Right kidney (tissue), 1 donor: ENCODE results near the gene PYROXD2.

Source experiments
- DNase-seq: peaks from one replicate; pipeline ENCODE4 v3.0.0-alpha.2; 2016

PYROXD2 gene

GRCh38 chr10:98416606-98417388 is 1.8 kb upstream of the PYROXD2 start:
- DNase-seq, result no peak

DNA sequence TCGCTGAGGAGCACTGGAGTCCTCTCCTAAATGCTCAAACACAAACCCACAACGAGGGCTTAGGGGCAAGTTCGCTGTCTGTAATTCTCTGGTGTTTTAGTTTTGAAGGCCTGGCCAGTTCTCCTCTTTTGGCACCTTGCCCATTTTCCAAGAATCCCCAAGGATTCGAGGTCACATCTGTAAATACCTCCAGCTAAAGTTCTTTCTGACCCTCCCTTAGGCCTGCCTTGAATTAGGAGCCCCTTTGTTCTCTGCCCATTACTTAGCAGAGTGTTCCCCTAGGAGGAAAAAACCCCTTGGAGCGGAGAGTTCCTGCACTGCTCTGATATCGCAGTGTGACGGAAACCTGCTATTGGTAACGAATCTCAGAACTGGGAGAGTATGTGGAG is 743 bp upstream of the PYROXD2 start:
- DNase-seq, result no peak

GRCh38 chr10:98414578-98414931 is 427 bp downstream of the PYROXD2 start:
- no peak for DNase-seq

DNA sequence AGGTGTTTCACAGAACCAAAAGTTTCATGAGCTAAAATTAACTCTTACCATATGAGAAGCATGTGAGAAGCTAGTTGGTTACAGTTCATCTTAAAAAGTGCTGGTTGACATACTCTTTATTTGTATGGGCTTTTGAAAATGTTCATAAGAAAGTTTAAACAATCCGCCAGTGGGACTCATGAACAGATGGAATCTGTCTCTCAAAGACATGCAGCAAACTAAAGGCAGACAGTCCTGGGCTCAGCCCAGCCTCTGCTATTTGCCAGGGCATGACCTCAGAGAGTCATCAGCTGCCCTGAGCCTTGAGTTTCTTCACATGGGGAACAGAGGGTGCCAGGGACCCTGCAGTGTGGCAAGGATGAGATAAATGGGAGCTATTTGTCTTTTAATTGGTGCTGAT is 3.2 kb downstream of the PYROXD2 start:
- no peak for DNase-seq

GRCh38 chr10:98411166-98411565 is 3.8 kb downstream of the PYROXD2 start:
- DNase-seq, result no peak

DNA sequence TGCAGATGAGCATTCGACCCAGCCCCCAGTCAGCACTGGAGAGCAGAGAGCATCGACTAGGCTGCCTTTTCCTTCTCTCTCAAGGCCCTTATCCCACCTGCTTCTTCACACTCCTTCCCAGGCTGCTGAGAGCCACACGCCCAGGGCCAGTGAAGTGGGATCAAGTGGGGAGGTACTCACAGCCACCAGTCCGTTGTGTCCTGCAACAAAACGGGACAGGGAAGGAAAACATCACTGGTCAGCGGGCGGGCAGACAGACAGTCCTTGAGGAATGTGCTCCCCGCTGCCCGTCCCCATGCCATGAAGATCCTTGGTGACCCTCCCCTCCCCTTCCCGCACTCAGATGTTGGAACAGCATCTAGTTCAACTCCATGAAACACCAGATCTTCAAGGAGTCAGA is 4.2 kb downstream of the PYROXD2 start:
- DNase-seq, result no peak

DNA sequence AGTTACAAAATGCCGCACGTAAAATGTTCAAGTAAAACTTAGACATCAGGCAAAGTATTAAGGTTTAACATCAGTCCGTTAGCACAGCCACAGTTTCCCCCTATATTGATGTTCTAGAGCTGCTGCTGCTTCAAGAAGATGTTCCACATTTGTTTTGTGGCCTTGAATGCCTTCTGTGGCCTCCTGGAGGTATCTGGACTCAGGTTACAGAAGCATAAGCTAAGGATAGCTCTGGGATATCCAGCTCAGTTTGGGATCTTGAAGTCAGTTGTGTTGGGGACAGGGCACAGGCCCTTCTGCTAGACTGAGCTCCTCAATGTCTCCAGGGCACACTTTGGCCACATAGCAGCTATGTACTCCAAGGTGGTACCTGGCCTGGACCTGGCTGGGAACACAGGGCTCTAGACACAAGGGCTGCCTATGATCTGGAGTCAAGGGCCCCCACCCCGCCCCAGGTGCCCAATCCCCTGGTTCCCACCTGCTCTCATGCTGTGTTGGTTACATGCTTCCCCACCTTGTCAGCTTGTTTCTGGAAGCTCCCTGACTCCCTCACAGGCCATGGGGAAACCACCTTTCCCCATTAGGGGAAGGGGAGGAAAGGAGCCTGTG is 4.7 kb downstream of the PYROXD2 start:
- DNase-seq, result no peak

DNA sequence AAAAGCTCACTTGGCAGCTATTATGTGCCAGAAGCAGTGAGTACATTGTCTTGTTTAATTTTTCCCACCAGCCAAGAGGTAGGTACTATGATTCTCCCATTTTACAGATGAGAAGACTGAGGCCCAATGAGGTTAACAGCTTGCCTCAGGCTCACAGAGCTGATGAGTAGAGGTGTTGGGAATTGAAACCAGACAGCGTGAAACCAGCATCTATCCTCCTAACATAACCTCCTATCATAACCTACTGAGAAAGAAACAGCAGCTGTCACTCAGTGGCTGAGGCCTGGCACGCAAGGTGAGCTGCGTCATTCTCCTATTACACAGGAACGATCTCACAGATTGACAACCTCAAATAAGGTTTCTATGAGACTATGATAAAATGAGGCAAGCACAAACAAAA is 6.2 kb downstream of the PYROXD2 start:
- DNase-seq, result no peak

DNA sequence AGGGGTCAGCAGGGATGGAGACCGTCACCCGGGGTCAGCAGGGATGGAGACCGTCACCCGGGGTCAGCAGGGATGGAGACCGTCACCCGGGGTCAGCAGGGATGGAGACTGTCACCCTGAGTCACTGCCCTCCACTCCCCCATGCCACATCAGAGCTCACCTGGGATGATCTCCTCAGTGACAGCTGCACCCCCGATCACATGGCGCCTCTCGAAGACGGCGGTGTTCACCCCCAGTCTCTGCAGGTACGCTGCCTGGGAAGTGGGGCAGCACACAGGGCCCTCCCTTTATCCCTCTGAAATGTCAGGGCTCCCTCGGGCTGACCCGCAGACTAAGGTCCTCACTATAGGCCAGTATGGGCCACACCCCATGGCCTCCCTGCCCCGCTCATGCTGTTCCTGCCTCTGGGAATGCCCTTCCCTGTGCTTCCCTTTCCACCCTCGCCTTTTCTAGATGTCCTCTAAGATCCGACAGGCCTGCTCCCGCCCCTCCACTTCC is 7.2 kb downstream of the PYROXD2 start:
- DNase-seq, result no peak

DNA sequence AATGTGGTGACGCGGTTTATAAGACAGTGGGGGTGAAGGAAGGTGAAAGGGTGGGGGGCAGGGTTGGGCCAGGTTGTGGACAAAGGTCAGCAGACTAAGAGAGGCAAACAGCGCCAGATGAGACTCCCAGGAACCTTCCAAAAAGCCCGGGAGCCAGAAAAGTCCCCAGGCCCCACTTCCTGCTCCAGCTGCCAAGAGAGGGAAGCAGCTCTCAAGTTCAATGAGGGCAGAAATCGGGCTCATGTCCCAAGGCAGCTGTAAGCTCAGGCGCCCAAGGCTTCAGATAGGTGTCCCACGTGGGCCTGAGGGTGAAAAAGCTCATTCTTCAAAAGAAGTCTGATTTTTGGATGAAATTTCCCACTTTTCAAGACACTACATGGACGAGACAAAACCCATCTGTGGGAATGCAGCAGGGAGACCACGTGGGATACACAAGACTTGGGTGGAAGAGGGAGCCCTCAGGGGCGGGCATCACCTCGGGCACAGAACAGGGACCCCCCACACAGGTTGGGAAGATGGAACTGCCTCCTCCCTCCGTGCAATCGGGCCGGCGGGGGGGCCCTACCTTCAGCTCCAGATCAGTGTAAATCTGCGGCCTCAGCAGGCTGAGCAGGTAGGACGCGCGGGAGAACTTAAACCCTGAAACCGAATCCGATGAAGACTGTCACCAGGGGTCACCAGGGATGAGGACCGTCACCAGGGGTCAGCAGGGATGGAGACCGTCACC is 7.8 kb downstream of the PYROXD2 start:
- DNase-seq, result no peak

DNA sequence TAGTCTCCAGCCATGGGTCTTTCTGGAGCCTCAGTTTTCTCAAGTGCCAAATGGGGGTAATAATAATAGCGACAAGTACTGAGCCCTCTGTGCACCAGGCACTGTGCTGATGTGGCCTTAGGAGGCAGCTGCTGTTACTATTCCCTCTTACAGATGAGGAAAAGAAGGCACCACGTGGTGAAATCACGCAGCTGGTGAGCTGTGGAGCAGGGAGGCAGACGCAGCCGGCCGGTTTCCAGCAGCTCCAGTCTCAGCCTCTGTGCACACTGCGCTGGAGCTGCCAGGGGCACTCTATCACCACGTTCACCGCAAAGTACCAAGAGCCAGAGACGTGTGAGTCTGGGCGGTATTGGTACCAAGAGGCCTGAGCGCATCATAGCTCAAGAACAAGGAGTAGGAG is 9.6 kb downstream of the PYROXD2 start:
- no peak for DNase-seq

DNA sequence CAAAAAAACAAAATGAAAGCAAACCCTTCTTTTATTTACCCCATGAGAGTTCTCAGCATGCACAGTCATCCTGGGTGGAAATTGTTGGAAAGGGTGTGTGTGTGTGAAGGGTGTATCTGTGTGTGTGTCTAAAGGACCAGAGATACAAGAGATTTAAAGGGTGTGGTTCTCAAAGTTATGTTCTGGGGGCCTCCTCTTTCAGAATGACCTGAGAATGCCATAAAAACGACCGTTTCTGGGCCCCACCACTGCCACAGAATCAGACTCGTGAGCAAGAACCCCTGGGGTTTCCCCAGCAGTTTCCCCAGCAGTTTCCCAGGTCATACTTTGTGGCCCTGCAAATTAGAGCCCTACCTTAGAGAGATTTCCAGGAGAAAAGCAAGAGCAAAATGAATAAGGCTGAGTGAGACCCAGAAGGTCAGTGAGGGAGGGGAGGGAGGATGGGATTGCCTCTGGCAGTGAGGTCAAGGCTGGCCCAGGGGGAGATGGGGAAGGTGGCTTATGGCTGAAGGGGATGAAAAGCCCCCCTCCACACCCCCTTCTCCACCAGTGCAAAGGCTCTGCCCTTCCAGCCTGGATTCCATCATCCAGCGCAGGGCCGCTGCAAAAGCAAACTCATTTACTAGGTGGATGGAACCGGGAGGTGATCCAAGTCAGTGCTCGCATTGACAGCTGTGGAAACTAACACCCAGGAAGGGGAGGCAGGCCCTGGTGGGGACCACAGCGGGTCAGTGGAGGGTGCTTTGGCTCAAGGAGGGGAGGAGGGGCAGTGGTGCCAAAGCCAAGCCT is 10.2 kb downstream of the PYROXD2 start:
- DNase-seq, result no peak

- no peak for DNase-seq
Observed at GRCh38 chr10:98403812-98404504, 11.0 kb downstream of the PYROXD2 start.

GRCh38 chr10:98402931-98403718 is 11.9 kb downstream of the PYROXD2 start:
- no peak for DNase-seq

GRCh38 chr10:98402478-98402877 is 12.5 kb downstream of the PYROXD2 start:
- no peak for DNase-seq

DNA sequence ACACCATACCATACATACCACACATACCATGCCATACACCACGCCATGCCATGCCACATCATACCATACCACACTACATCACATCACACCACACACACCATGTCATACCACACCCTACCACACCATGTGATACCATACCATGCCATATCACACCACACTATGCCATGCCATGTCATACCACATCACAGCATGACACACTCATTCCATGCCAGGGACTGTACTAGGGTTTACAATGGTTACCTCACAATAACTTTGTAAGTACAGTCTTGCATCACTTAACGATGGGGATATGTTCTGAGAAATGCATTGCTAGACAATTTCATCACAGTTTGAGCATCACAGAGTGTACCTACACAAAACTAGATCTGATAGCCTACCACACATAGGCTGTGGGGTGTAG is 14.5 kb downstream of the PYROXD2 start:
- DNase-seq, result no peak

DNA sequence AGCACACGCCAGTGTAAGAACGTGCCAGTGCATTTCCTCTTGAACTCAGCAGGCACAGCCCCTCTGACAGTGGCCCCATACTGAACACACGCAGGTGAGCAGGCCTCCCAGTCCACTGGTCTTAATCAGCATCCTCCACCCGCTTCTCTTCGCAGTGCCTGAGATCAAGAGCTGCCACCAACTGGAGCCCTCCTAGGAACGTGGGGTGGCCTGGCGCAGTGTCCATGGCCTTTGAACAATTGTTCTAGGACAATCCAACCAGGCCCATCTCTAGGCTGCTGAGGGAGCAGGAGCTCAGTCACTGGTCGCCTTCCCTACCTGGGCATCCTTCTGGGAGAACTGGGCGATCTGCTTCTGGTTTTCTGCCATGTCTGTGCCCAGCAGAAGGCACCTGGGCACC is 15.2 kb downstream of the PYROXD2 start:
- DNase-seq, result no peak

DNA sequence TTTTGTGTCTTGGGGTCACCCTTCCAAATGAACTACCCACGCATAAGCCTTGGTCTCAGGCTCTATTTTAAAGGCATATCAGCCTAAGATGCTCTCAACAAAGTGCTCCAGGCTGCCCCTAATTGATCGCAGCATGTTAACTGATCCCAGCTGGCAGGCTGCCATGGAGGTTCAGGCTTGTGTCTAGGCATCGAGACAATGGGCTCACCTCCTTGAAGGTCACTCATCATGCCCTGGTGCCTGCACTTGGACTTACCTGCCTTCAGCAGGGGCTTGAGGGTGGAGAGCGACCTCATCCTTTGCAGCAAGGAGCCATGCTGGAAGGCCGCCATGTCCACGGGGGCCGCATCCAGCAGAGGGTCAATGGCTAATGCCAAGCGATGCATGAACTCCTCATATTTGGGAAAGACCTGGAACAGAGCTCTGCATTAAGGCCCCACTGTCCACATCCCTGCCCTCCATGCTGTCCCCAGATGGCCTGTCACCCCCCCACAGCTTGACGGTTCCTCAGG is 17.8 kb downstream of the PYROXD2 start:
- DNase-seq, result no peak

GRCh38 chr10:98396096-98397063 is 18.6 kb downstream of the PYROXD2 start:
- DNase-seq, result no peak
